Fibroblast of peridontal ligament (primary cell): ENCODE results near the gene KCTD15.

Experiments
- DNase-seq: peaks from one replicate; pipeline ENCODE4 v3.0.0-alpha.2; 2010; ENCODE audit errors: extremely low read depth

The KCTD15 gene

GRCh38 chr19:33795370-33796163, 1.1 kb upstream of the KCTD15 start:
- DNase-seq = peak; percentile 71

GRCh38 chr19:33797802-33798671, 1.4 kb downstream of the KCTD15 start:
- DNase-seq = peak; percentile 41

GRCh38 chr19:33798681-33799111, 2.0 kb downstream of the KCTD15 start:
- DNase-seq = peak; percentile 46

- no peak for DNase-seq
Observed at GRCh38 chr19:33799476-33799875, 2.8 kb downstream of the KCTD15 start.

GRCh38 chr19:33800012-33800680, 3.5 kb downstream of the KCTD15 start:
- no peak for DNase-seq

- no peak for DNase-seq
Observed at GRCh38 chr19:33801411-33801810, 4.7 kb downstream of the KCTD15 start.

- DNase-seq = no peak
Observed at GRCh38 chr19:33802001-33802400, 5.3 kb downstream of the KCTD15 start.

- DNase-seq = no peak
Observed at GRCh38 chr19:33802801-33803200, 6.1 kb downstream of the KCTD15 start.

GRCh38 chr19:33803383-33803782, 6.7 kb downstream of the KCTD15 start:
- DNase-seq = no peak

- DNase-seq = peak; percentile 80
Observed at GRCh38 chr19:33804021-33804799, 7.5 kb downstream of the KCTD15 start.

GRCh38 chr19:33805313-33805712, 8.6 kb downstream of the KCTD15 start:
- no peak for DNase-seq

- no peak for DNase-seq
Observed at GRCh38 chr19:33805840-33806433, 9.3 kb downstream of the KCTD15 start.

GRCh38 chr19:33806434-33806881, 9.8 kb downstream of the KCTD15 start:
- DNase-seq = no peak

GRCh38 chr19:33808399-33808798, 11.7 kb downstream of the KCTD15 start:
- DNase-seq = no peak

- peak; percentile 33 for DNase-seq
Observed at GRCh38 chr19:33809960-33810359, 13.3 kb downstream of the KCTD15 start.

- DNase-seq = no peak
Observed at GRCh38 chr19:33810821-33811220, 14.2 kb downstream of the KCTD15 start.

GRCh38 chr19:33811246-33811645, 14.6 kb downstream of the KCTD15 start:
- DNase-seq = no peak

- DNase-seq = no peak
Observed at GRCh38 chr19:33811736-33812387, 15.2 kb downstream of the KCTD15 start.

- DNase-seq = no peak
Observed at GRCh38 chr19:33812388-33813330, 16.0 kb downstream of the KCTD15 start.
